GM12878 (cell line): ENCODE data around the gene KDM5C. TPM values are rescaled to one million over a fixed set of nuclear protein-coding genes. Genes with fewer than 3 reads are reported as not detected.

ENCODE experiments used
- ATAC-seq: fragments of 200-7000 bp; cut with Tn5 transposase; 3 replicates; pipeline ENCODE4 v1.9.1; 2020; ENCODE audit warnings: mild to moderate bottlenecking, moderate library complexity
- BruUV-seq: library from RNA; stranded (reverse); fragments of 400-500 nt; replicated peaks from 2 replicates; lab custom pipeline; 2021; lab: Mats Ljungman, UMichigan
- CTCF ChIA-PET: fragments of 300-600 bp; sonication (Branson Sonifier 250); formaldehyde crosslinking; extraction: SDS; loops from one replicate; lab custom pipeline; 2021; ENCODE audit warnings: inconsistent platforms; lab: Yijun Ruan, JAX
- POLR2A ChIA-PET: fragments of 350-600 bp; formaldehyde crosslinking; extraction: SDS; loops from one replicate; lab custom pipeline; 2021; ENCODE audit warnings: inconsistent platforms; lab: Charles Lee
- RAD21 ChIA-PET: fragments of 300-600 bp; sonication (Branson Sonifier 250); formaldehyde crosslinking; loops from one replicate; lab custom pipeline; 2023; ENCODE audit warnings: antibody characterized with exemption; ENCODE audit not compliant: unreplicated experiment; lab: Charles Lee
- SMC1A ChIA-PET: fragments of 300-600 bp; sonication (Branson Sonifier 250); formaldehyde crosslinking; loops from one replicate; lab custom pipeline; 2023; ENCODE audit not compliant: unreplicated experiment, uncharacterized antibody; lab: Charles Lee
- DNase-seq: peaks from one replicate; pipeline ENCODE4 v3.0.0-alpha.2; 2011; ENCODE audit warnings: low read depth, low spot score
- FAIRE-seq: peaks from 3 replicates; lab custom pipeline; 2011; peaks lifted over from hg19 to GRCh38; lab: Jason Lieb, UNC
- H2AFZ ChIP-seq: 2 replicates; pipeline ENCODE4 v1.6.0; 2011; ENCODE audit warnings: low read depth, low read length, control low read depth; ENCODE audit not compliant: control insufficient read depth
- H3K27ac ChIP-seq: 2 replicates; pipeline ENCODE4 v1.5.1; 2011; ENCODE audit warnings: control low read depth; ENCODE audit not compliant: control insufficient read depth, insufficient read depth
- H3K27me3 ChIP-seq, 2 experiments: replicated peaks in 1 of 2; 2 replicates each; pipeline versions ENCODE4 v1.6.0 to v1.6.1; 2011; ENCODE audit warnings: low read length in 1 of 2; ENCODE audit not compliant: control insufficient read depth in 2 of 2, insufficient read depth in 2 of 2
- H3K36me3 ChIP-seq, 2 experiments: 2 replicates each; pipeline ENCODE4 v1.5.1; 2011; ENCODE audit warnings: low read length in 1 of 2; ENCODE audit not compliant: control insufficient read depth in 2 of 2, insufficient read depth in 2 of 2
- H3K4me1 ChIP-seq: 2 replicates; pipeline ENCODE4 v1.6.1; 2011; ENCODE audit warnings: mild to moderate bottlenecking, low read length, moderate library complexity, mixed read lengths; ENCODE audit not compliant: control insufficient read depth, insufficient read depth
- H3K4me2 ChIP-seq: 2 replicates; pipeline ENCODE4 v1.6.0; 2011; ENCODE audit warnings: control low read depth; ENCODE audit not compliant: control insufficient read depth, insufficient read depth
- H3K4me3 ChIP-seq: fragments of 200-600 bp; sonication (generic); 2 replicates; pipeline ENCODE4 v1.5.1; 2016
- H3K79me2 ChIP-seq: 2 replicates; pipeline ENCODE4 v1.6.0; 2011; ENCODE audit warnings: low read length; ENCODE audit not compliant: control insufficient read depth, insufficient read depth
- H3K9ac ChIP-seq: 2 replicates; pipeline ENCODE4 v1.8.0; 2011; ENCODE audit warnings: low read length, control low read depth, mixed read lengths; ENCODE audit not compliant: control insufficient read depth, insufficient read depth
- H3K9me3 ChIP-seq: replicated peaks from 3 replicates; pipeline ENCODE4 v1.5.1; 2011; ENCODE audit warnings: mild to moderate bottlenecking, low read length; ENCODE audit not compliant: control insufficient read depth, insufficient read depth
- H4K20me1 ChIP-seq: 2 replicates; pipeline ENCODE4 v1.6.0; 2011; ENCODE audit not compliant: control insufficient read depth, insufficient read depth
- CBX3 ChIP-seq: fragments of 200-600 bp; sonication (generic); IDR thresholded peaks from 2 replicates; pipeline ENCODE4 v1.6.1; 2016; ENCODE audit warnings: low read depth, borderline replicate concordance
- IRF4 ChIP-seq: IDR thresholded peaks from 2 replicates; pipeline ENCODE4 v1.6.1; 2011; ENCODE audit warnings: low read depth, low read length
- JUNB ChIP-seq: IDR thresholded peaks from 2 replicates; pipeline ENCODE4 v1.6.1; 2016; ENCODE audit warnings: antibody characterized with exemption, mild to moderate bottlenecking
- LARP7 ChIP-seq: fragments of 450-650 bp; IDR thresholded peaks from 2 replicates; pipeline ENCODE4 v1.6.1; 2017; ENCODE audit warnings: mild to moderate bottlenecking
- MTA3 ChIP-seq: IDR thresholded peaks from 2 replicates; pipeline ENCODE4 v1.6.1; 2012; ENCODE audit warnings: low read length, inconsistent platforms, borderline replicate concordance
- POU2F2 ChIP-seq: IDR thresholded peaks from 3 replicates; pipeline ENCODE4 v1.6.1; 2011; ENCODE audit warnings: low read depth, mild to moderate bottlenecking, low read length, borderline replicate concordance
- RB1 ChIP-seq: fragments of 450-650 bp; formaldehyde crosslinking; IDR thresholded peaks from 2 replicates; pipeline ENCODE4 v1.6.1; 2017; ENCODE audit warnings: mild to moderate bottlenecking, borderline replicate concordance
- RUNX3 ChIP-seq: IDR thresholded peaks from 2 replicates; pipeline ENCODE4 v1.6.1; 2012; ENCODE audit warnings: low read length, inconsistent platforms
- SREBF2 ChIP-seq: IDR thresholded peaks from 2 replicates; pipeline ENCODE4 v1.6.1; 2012; ENCODE audit warnings: mild to moderate bottlenecking, low read length
- SUZ12 ChIP-seq: fragments of 200-600 bp; sonication (generic); IDR thresholded peaks from one replicate; pipeline ENCODE4 v1.6.1; 2018; ENCODE audit warnings: antibody characterized with exemption, mild to moderate bottlenecking; ENCODE audit not compliant: unreplicated experiment
- ZNF384 ChIP-seq: IDR thresholded peaks from 2 replicates; pipeline ENCODE4 v1.6.1; 2012; ENCODE audit warnings: low read depth, mild to moderate bottlenecking, low read length, improper control_type of control experiment, borderline replicate concordance
- WGBS: methylation state at CpG from one replicate; pipeline ENCODE4 v1.1.6; 2016; ENCODE audit warnings: low lambda C conversion rate; ENCODE audit not compliant: insufficient replicate concordance, insufficient coverage; ENCODE audit errors: missing lambda C conversion rate; 5-methylcytosine and 5-hydroxymethylcytosine counted together
- in situ Hi-C: fragments of 300-500 bp; cut with MboI; formaldehyde crosslinking; loops from 9 replicates; pipeline ENCODE4 v1.14.3; 2018; ENCODE audit warnings: mixed read lengths
- intact Hi-C: fragments of 100-400 bp; cut with micrococcal nuclease; formaldehyde crosslinking; loops from one replicate; pipeline ENCODE4 v1.14.2; 2022; ENCODE audit not compliant: unreplicated experiment
- polyA plus RNA-seq, 11 experiments: library from polyadenylated mRNA; depleted of rRNA in 4 of 11; unstranded in 6 of 11; stranded (reverse) in 5 of 11; fragments of >200 nt; fragmentation: Nextera tagmentation in 4 of 11; fragmentation: Illumina TruSeq in 1 of 11; extraction: Ambion mirVana in 4 of 11; extraction: Trizol in 1 of 11; gene quantifications; 1 replicate in 1 of 11; 2 replicates in 10 of 11; pipeline versions ENCODE4 v1.2.1 to v1.2.3, GENCODE V29; 2011 to 2016; ENCODE audit warnings: inconsistent platforms in 2 of 11, missing spikeins in 2 of 11, low read depth in 1 of 11
- total RNA-seq, 4 experiments: library from RNA; depleted of rRNA in 3 of 4; stranded (reverse); fragments of >200 nt in 3 of 4; fragmentation: Illumina TruSeq in 1 of 4; extraction: Trizol in 1 of 4; gene quantifications; 2 replicates each; pipeline versions ENCODE4 v1.2.1 to v1.2.3, GENCODE V29; 2013 to 2021
- TF ChIP-seq, protein P1 (sequence below): fragments of 450-650 bp; IDR thresholded peaks from 2 replicates; pipeline ENCODE4 v1.6.1; 2017; ENCODE audit warnings: mild to moderate bottlenecking, low read depth, inconsistent platforms; ENCODE audit not compliant: poor library complexity, severe bottlenecking
- TF ChIP-seq, protein P2 (sequence below): IDR thresholded peaks from 2 replicates; pipeline ENCODE4 v1.6.1; 2011; ENCODE audit warnings: borderline replicate concordance, low read depth, mild to moderate bottlenecking, moderate library complexity, low read length; ENCODE audit not compliant: insufficient read depth, poor library complexity, severe bottlenecking
- TF ChIP-seq, protein P3 (sequence below): IDR thresholded peaks from 2 replicates; pipeline ENCODE4 v1.6.1; 2012; ENCODE audit warnings: low read length, inconsistent platforms
- TF ChIP-seq, protein P4 (sequence below), 3 experiments: IDR thresholded peaks in 2 of 3; conservative IDR thresholded peaks in 1 of 3; 2 replicates each; pipeline ENCODE4 v1.5.1; 2011; ENCODE audit warnings: low read depth in 3 of 3, low read length in 3 of 3, mild to moderate bottlenecking in 3 of 3, control low read depth in 2 of 3, moderate library complexity in 2 of 3, inconsistent platforms in 1 of 3, mixed read lengths in 1 of 3; ENCODE audit not compliant: control insufficient read depth in 2 of 3, insufficient read depth in 1 of 3; ENCODE audit errors: extremely low read depth in 1 of 3

KDM5C gene
- total and polyA plus RNA-seq, 10 of the 15 experiments (the other 5 are each of a cell fraction or from before 2014, with no cell fraction given) = 1.5 to 110 (median 53.0) TPM

DNA sequence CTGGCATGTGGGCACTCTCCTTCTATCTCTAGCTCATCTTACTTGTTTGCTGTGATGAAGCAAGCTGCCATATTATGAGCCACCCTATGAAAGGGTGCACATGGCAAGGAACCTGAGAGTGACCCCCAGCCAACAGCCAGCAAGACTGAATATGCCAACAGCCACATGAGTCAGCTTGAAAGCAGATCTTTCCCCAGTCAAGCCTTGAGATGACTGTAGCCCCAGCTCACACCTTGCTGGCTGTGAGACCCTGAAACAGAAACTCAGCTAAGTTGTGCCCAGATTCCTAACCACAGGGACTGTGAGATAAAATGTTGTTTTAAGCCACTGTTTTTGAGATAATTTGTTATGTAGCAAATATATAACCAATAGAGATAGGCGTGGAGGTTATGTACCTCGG is 36.2 kb downstream of the KDM5C start:
- peaks cover 9 to 12% of the 10 kb centered on the region in 2 experiments; a peak in 3 of 4 replicates for H3K36me3 ChIP-seq
- H3K27me3 ChIP-seq = no peaks in the 10 kb centered on the region
- 30% methylated on average over 2 of the region's 2 CpGs for WGBS
- no peaks in the 10 kb centered on the region for H3K79me2 ChIP-seq
- ATAC-seq (peak; percentile 86), DNase-seq (peak; percentile 45), FAIRE-seq (peak; percentile 74)
- H4K20me1 ChIP-seq = no peaks in the 10 kb centered on the region
- no peaks in the 10 kb centered on the region for H3K9me3 ChIP-seq
- no peak overlapping the region for H3K4me3 ChIP-seq
- BruUV-seq = no TSS peak
- in situ Hi-C loops (no loop called here), intact Hi-C loops (no loop called here)
- H3K27ac ChIP-seq = peak overlapping the region; percentile 40; the same call in 1 of the 2 replicates
- POLR2A ChIA-PET = interaction anchor here (1.1 kb wide), 1 partner anchor 12 kb away, joined by 3 read pairs; no protein-coding TSS in a partner anchor
- SMC1A ChIA-PET = interaction anchor here (0.7 kb wide), 1 partner anchor 10 kb away, joined by 3 read pairs; no protein-coding TSS in a partner anchor
- CTCF ChIA-PET = interaction anchor here (0.8 kb wide), 1 partner anchor 35 kb away, joined by 3 read pairs; no protein-coding TSS in a partner anchor
- H3K9ac ChIP-seq = no peak overlapping the region
- RAD21 ChIA-PET = interaction anchor here (1.0 kb wide), 1 partner anchor 34 kb away, joined by 3 read pairs; no protein-coding TSS in a partner anchor
- H2AFZ ChIP-seq = no peak overlapping the region
- no peak overlapping the region for H3K4me2 ChIP-seq
- peaks cover 6% of the 10 kb centered on the region for H3K4me1 ChIP-seq
- TF ChIP-seq, protein P1, sequence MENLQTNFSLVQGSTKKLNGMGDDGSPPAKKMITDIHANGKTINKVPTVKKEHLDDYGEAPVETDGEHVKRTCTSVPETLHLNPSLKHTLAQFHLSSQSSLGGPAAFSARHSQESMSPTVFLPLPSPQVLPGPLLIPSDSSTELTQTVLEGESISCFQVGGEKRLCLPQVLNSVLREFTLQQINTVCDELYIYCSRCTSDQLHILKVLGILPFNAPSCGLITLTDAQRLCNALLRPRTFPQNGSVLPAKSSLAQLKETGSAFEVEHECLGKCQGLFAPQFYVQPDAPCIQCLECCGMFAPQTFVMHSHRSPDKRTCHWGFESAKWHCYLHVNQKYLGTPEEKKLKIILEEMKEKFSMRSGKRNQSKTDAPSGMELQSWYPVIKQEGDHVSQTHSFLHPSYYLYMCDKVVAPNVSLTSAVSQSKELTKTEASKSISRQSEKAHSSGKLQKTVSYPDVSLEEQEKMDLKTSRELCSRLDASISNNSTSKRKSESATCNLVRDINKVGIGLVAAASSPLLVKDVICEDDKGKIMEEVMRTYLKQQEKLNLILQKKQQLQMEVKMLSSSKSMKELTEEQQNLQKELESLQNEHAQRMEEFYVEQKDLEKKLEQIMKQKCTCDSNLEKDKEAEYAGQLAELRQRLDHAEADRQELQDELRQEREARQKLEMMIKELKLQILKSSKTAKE = no peak
- TF ChIP-seq, protein P2, sequence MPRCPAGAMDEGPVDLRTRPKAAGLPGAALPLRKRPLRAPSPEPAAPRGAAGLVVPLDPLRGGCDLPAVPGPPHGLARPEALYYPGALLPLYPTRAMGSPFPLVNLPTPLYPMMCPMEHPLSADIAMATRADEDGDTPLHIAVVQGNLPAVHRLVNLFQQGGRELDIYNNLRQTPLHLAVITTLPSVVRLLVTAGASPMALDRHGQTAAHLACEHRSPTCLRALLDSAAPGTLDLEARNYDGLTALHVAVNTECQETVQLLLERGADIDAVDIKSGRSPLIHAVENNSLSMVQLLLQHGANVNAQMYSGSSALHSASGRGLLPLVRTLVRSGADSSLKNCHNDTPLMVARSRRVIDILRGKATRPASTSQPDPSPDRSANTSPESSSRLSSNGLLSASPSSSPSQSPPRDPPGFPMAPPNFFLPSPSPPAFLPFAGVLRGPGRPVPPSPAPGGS = peak; percentile 9
- TF ChIP-seq MTA3 (0 out of 2 replicates have a peak, but pooled peaks have one; percentile 29), POU2F2 (no peak), RB1 (no peak), SUZ12 (no peak), CBX3 (no peak), IRF4 (0 out of 2 replicates have a peak, but pooled peaks have one; percentile 35), ZNF384 (no peak), LARP7 (no peak), SREBF2 (no peak), RUNX3 (peak; percentile 71), JUNB (peak; percentile 70)
- TF ChIP-seq, protein P3, sequence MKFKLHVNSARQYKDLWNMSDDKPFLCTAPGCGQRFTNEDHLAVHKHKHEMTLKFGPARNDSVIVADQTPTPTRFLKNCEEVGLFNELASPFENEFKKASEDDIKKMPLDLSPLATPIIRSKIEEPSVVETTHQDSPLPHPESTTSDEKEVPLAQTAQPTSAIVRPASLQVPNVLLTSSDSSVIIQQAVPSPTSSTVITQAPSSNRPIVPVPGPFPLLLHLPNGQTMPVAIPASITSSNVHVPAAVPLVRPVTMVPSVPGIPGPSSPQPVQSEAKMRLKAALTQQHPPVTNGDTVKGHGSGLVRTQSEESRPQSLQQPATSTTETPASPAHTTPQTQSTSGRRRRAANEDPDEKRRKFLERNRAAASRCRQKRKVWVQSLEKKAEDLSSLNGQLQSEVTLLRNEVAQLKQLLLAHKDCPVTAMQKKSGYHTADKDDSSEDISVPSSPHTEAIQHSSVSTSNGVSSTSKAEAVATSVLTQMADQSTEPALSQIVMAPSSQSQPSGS = 0 out of 2 replicates have a peak, but pooled peaks have one; percentile 26
- TF ChIP-seq, protein P4, sequence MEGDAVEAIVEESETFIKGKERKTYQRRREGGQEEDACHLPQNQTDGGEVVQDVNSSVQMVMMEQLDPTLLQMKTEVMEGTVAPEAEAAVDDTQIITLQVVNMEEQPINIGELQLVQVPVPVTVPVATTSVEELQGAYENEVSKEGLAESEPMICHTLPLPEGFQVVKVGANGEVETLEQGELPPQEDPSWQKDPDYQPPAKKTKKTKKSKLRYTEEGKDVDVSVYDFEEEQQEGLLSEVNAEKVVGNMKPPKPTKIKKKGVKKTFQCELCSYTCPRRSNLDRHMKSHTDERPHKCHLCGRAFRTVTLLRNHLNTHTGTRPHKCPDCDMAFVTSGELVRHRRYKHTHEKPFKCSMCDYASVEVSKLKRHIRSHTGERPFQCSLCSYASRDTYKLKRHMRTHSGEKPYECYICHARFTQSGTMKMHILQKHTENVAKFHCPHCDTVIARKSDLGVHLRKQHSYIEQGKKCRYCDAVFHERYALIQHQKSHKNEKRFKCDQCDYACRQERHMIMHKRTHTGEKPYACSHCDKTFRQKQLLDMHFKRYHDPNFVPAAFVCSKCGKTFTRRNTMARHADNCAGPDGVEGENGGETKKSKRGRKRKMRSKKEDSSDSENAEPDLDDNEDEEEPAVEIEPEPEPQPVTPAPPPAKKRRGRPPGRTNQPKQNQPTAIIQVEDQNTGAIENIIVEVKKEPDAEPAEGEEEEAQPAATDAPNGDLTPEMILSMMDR (IDR thresholded peaks at IDR 0.05 in 2 of 3, conservative IDR thresholded peaks at IDR 0.05 in 1 of 3; ENCODE audit: control insufficient read depth in 2 of 3, extremely low read depth in 1 of 3, insufficient read depth in 1 of 3, low read depth in 3 of 3, low read length in 3 of 3) = no peak
